Measurements from ENCODE around the gene DNAH10.

The DNAH10 gene

DNA sequence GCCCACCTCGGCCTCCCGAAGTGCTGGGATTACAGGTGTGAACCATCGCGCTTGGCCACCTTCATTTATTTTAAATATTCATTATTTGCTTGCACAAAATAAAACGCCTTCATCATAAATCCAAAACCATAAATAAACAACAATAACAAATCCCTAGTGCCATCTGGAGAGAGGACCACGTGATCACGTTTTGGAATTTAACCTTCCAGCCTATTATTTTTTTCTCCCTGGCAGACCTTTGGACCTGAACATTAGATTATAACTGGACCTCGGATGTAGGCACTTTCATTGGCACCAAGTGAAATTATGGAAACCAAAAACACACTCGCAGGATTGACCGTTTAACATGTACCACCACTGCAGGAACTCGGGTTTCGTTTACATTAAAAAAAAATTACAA is 2.0 kb downstream of the DNAH10 start:
- H3K27me3 ChIP-seq, result peaks cover 0 to 17% of the 10 kb centered on the region in 2 donors
- intact Hi-C loops (cut with DNase I; ENCODE audit: low total_unique reads), result no loop called here
- DNase-seq, result no peak
- peaks cover 0 to 8% (median 0%) of the 10 kb centered on the region in 3 donors for H3K36me3 ChIP-seq
- TF ChIP-seq, protein P1, sequence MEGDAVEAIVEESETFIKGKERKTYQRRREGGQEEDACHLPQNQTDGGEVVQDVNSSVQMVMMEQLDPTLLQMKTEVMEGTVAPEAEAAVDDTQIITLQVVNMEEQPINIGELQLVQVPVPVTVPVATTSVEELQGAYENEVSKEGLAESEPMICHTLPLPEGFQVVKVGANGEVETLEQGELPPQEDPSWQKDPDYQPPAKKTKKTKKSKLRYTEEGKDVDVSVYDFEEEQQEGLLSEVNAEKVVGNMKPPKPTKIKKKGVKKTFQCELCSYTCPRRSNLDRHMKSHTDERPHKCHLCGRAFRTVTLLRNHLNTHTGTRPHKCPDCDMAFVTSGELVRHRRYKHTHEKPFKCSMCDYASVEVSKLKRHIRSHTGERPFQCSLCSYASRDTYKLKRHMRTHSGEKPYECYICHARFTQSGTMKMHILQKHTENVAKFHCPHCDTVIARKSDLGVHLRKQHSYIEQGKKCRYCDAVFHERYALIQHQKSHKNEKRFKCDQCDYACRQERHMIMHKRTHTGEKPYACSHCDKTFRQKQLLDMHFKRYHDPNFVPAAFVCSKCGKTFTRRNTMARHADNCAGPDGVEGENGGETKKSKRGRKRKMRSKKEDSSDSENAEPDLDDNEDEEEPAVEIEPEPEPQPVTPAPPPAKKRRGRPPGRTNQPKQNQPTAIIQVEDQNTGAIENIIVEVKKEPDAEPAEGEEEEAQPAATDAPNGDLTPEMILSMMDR (IDR thresholded peaks at IDR 0.05), result no peak
- no peak overlapping the region for H3K4me3 ChIP-seq
- H3K4me1 ChIP-seq, result peaks cover 0 to 15% (median 10%) of the 10 kb centered on the region in 4 donors
- H3K9me3 ChIP-seq, result no peaks in the 10 kb centered on the region
- no peak overlapping the region for H3K27ac ChIP-seq

DNA sequence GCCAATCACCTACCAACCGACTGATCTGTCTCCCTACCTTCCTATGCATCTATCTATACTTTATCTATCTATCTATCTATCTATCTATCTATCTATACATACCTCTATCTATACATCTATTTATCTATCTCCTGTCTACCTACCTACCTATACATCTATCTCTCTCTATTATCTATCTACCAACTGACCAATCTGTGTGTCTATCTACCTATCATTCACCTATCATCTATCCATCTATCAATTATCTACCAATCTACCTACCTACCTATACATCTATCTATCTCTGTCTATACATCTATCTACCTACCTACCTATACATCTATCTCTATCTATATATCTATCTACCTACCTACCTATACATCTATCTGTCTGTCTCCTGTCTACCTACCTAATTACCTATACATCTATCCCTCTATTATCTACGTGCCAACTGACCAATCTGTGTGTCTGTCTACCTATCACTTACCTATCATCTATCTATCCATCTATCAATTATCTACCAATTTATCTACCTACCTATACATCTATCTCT is 3.5 kb downstream of the DNAH10 start:
- no peak overlapping the region for H3K27ac ChIP-seq
- TF ChIP-seq, protein P1 (IDR thresholded peaks at IDR 0.05), result no peak
- no peaks in the 10 kb centered on the region for H3K9me3 ChIP-seq
- peaks cover 0 to 15% (median 10%) of the 10 kb centered on the region in 4 donors for H3K4me1 ChIP-seq
- H3K36me3 ChIP-seq, result no peaks in the 10 kb centered on the region
- intact Hi-C loops (cut with DNase I; ENCODE audit: low total_unique reads), result no loop called here
- peaks cover 0 to 17% of the 10 kb centered on the region in 2 donors for H3K27me3 ChIP-seq
- H3K4me3 ChIP-seq, result no peak overlapping the region
- DNase-seq, result no peak

DNA sequence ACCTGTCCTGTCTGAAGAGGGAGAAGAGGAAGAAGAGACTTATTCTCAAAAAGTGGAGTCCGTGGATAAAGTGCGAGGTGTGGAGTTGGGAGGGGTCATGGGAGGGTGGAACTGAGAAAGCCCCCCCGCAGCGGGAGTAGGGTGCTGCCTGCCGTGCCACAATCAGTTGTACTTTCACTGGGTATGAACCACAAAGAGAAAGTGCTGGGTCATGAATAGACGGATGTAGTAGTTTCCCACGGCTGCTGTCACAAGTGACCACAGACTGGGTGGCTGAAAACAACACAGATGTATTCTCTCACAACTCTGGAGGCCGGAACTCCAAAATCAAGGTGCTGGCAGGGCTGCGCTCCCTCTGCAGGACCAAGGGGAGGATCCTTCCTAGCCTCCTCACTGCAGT is 5.5 kb downstream of the DNAH10 start:
- no peak overlapping the region for H3K27ac ChIP-seq
- H3K4me1 ChIP-seq, result peaks cover 0 to 2% (median 2%) of the 10 kb centered on the region in 4 donors
- H3K27me3 ChIP-seq, result peaks cover 0 to 3% of the 10 kb centered on the region in 2 donors
- DNase-seq, result no peak
- H3K4me3 ChIP-seq, result no peak overlapping the region
- no peaks in the 10 kb centered on the region for H3K9me3 ChIP-seq
- intact Hi-C loops (cut with DNase I; ENCODE audit: low total_unique reads), result no loop called here
- TF ChIP-seq, protein P1 (IDR thresholded peaks at IDR 0.05), result no peak
- no peaks in the 10 kb centered on the region for H3K36me3 ChIP-seq

DNA sequence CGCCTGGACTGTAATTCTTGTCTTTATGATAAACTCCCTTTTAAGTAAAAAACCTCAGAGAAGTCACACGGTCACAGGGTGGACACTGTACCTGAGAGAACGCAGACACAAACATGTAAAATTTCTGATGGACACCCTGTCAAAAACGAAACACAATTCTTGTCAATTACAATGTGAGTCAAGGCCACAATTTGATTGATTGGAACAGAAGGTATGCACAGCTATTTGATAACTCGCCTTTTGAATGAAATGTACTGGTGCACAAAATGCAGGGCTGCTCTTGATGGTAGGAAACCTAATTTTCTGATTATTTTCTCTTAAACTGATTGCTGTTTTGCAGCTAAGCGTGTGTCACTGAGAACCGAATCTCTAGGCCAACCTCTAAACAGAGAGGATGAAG is 9.2 kb downstream of the DNAH10 start:
- DNase-seq, result no peak
- H3K9me3 ChIP-seq, result no peaks in the 10 kb centered on the region
- H3K4me1 ChIP-seq, result no peaks in the 10 kb centered on the region
- TF ChIP-seq, protein P1 (IDR thresholded peaks at IDR 0.05), result no peak
- no peak overlapping the region for H3K4me3 ChIP-seq
- intact Hi-C loops (cut with DNase I; ENCODE audit: low total_unique reads), result no loop called here
- H3K36me3 ChIP-seq, result no peaks in the 10 kb centered on the region
- H3K27ac ChIP-seq, result no peak overlapping the region
- no peaks in the 10 kb centered on the region for H3K27me3 ChIP-seq

DNA sequence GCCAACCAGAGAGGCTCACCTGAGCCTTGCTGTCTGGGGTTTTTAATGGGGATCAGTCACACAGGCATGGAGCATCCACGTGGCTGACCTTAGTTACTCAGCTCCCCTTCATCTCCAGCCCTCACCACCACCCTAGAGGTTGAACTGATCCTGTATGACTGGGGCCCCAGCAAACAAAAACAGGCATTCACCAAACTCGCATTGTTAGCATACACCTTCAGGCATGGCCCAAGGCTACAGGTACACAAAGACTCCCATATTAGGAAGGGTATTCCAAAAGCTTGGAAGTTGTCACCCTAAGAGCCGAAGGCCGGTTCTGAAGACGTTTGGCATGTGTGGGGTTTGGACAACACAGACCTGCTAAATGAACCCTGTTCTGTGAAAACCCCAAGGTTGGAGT is 10.0 kb downstream of the DNAH10 start:
- H3K27me3 ChIP-seq, result no peaks in the 10 kb centered on the region
- TF ChIP-seq, protein P1 (IDR thresholded peaks at IDR 0.05), result no peak
- H3K4me3 ChIP-seq, result no peak overlapping the region
- no peaks in the 10 kb centered on the region for H3K9me3 ChIP-seq
- H3K36me3 ChIP-seq, result no peaks in the 10 kb centered on the region
- DNase-seq, result no peak
- intact Hi-C loops (cut with DNase I; ENCODE audit: low total_unique reads), result no loop called here
- H3K4me1 ChIP-seq, result no peaks in the 10 kb centered on the region
- H3K27ac ChIP-seq, result no peak overlapping the region

DNA sequence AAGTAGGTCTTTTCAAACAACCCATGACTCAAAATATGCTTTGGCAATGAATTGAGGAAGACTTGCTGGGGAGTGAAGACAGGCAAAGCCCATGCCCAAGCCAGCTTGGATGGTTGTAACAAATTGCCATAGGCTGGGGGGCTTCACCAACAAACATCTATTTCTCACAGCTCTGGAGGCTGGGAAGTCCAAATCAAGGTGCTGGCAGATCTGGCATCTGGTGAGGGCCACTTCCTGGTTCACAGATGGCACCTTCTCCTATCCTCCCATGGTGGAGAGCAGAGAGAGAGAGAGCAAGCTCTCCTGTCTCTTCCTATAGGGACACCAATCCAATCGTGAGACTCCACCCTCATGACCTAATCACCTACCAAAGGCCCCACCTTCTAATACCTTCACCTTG is 11.3 kb downstream of the DNAH10 start:
- peak in 1 of 2 donors; percentile 9 for DNase-seq

More for the DNA sequence above, 11.3 kb downstream of the DNAH10 start:
- intact Hi-C loops (cut with DNase I; ENCODE audit: low total_unique reads), result no loop called here
- TF ChIP-seq, protein P1 (IDR thresholded peaks at IDR 0.05), result no peak
- H3K36me3 ChIP-seq, result no peaks in the 10 kb centered on the region
- H3K4me1 ChIP-seq, result no peaks in the 10 kb centered on the region
- no peaks in the 10 kb centered on the region for H3K9me3 ChIP-seq
- H3K4me3 ChIP-seq, result no peak overlapping the region
- H3K27me3 ChIP-seq, result no peaks in the 10 kb centered on the region
- H3K27ac ChIP-seq, result no peak overlapping the region
